Measurements from ENCODE around the gene GTF3C5.

GRCh38 chr9:133078486-133078885 lies 47.7 kb downstream of the GTF3C5 start:
- TF ChIP-seq CTCF (IDR thresholded peaks at IDR 0.05) (no peak), POLR2A (IDR thresholded peaks at IDR 0.05) (no peak), EP300 (IDR thresholded peaks at IDR 0.05) (no peak), POLR2AphosphoS5 (IDR thresholded peaks at IDR 0.05) (no peak)
